Heart left ventricle (tissue), 16 donors: ENCODE results near the gene LAMB4. TPM values are rescaled to one million over a fixed set of nuclear protein-coding genes. Genes with fewer than 3 reads are reported as not detected.
A peak's percentile ranks its signal among the peaks of the same experiment; 100 is the strongest.

Experiments
- ATAC-seq, 4 donors: fragments of 200-7000 bp; cut with Tn5 transposase; one replicate each; pipeline ENCODE4 v1.9.1; 2020 to 2022; ENCODE audit warnings: moderate library complexity in 4 of 4, mild to moderate bottlenecking in 3 of 4, moderate number of reproducible peaks in 1 of 4
- DNase-seq, 5 donors: peaks; one replicate each; pipeline ENCODE4 v3.0.0-alpha.2; 2020
- H3K27ac ChIP-seq, 12 donors: fragments of 200-600 bp; sonication (generic) in 4 of 12; one replicate each; pipeline versions ENCODE4 v1.5.0 to v1.8.0; 2016 to 2022; ENCODE audit warnings: mild to moderate bottlenecking in 2 of 12
- H3K27me3 ChIP-seq, 9 donors: fragments of 200-600 bp; sonication (generic) in 2 of 9; one replicate each; pipeline versions ENCODE4 v1.5.1 to v1.8.0; 2016 to 2022; ENCODE audit warnings: mild to moderate bottlenecking in 3 of 9
- H3K36me3 ChIP-seq, 9 donors: fragments of 200-600 bp; sonication (generic) in 2 of 9; one replicate each; pipeline versions ENCODE4 v1.5.0 to v1.8.0; 2018 to 2022; ENCODE audit warnings: mild to moderate bottlenecking in 2 of 9
- H3K4me1 ChIP-seq, 12 donors: fragments of 200-600 bp; sonication (generic) in 4 of 12; one replicate each; pipeline versions ENCODE4 v1.5.0 to v1.8.0; 2016 to 2022; ENCODE audit warnings: mild to moderate bottlenecking in 3 of 12
- H3K4me3 ChIP-seq, 12 donors: fragments of 200-600 bp; sonication (generic) in 4 of 12; one replicate each; pipeline versions ENCODE4 v1.5.0 to v1.8.0; 2017 to 2022; ENCODE audit warnings: mild to moderate bottlenecking in 9 of 12, moderate library complexity in 4 of 12
- H3K9me3 ChIP-seq, 12 donors: fragments of 200-600 bp; sonication (generic) in 4 of 12; one replicate each; pipeline versions ENCODE4 v1.5.0 to v1.8.0; 2016 to 2022; ENCODE audit warnings: mild to moderate bottlenecking in 1 of 12
- POLR2A ChIP-seq, 2 donors: fragments of 450-650 bp; IDR thresholded peaks; one replicate each; pipeline ENCODE4 v1.6.1; 2017; ENCODE audit warnings: antibody characterized with exemption in 2 of 2, mild to moderate bottlenecking in 2 of 2, moderate library complexity in 2 of 2
- WGBS, 4 donors: extraction: QIAGEN DNeasy Blood & Tissue Kit in 2 of 4; methylation state at CpG; one replicate each; pipeline versions ENCODE4 v1.1.5 to v1.1.7; 2013 to 2018; 5-methylcytosine and 5-hydroxymethylcytosine counted together
- intact Hi-C, 10 donors: fragments of 100-400 bp; cut with DNase I; formaldehyde crosslinking; loops; one replicate each; pipeline versions ENCODE4 v1.11.1 to v1.14.2; 2022
- polyA plus RNA-seq, 2 donors: library from polyadenylated mRNA; stranded (reverse); fragments of 200-250 nt; gene quantifications; one replicate each; pipeline ENCODE4 v1.2.3, GENCODE V29; 2013
- total RNA-seq, 9 donors: library from RNA; depleted of rRNA in 2 of 9; stranded (reverse); fragments of >200 nt in 2 of 9; fragmentation: NEBNext Ultra II Directional in 3 of 9; extraction: Animal tissue kit (Norgen Biotek cat#: 25700) in 3 of 9; gene quantifications; one replicate each; pipeline versions ENCODE4 v1.1.0 to v1.2.4, GENCODE V29; 2016 to 2023
- TF ChIP-seq, protein P1 (sequence below), 12 donors: fragments of 200-600 bp; sonication (generic) in 4 of 12; IDR thresholded peaks; one replicate each; pipeline versions ENCODE4 v1.5.0 to v1.8.0; 2018 to 2022; ENCODE audit warnings: antibody characterized with exemption in 12 of 12, mild to moderate bottlenecking in 5 of 12
- donor health status: ischemic (EF 13 %, LVEDD 7.1; RV severe dilation, severe dysfunction).
- donor health status: healthy with polysubstance abuse.
- donor health status: DM: no; HTN: yes; CAD: no.
- donor health status: DM: no; HTN: no; CAD: no.
- donor health status: ischemic (EF 25% LVEDD 6.9; RV normal size, moderate dysfunction).
- donor health status: ischemic (EF 25% LVEDD 5.7; RV mildly dilated, moderate dysfunction).
- donor health status: healthy.
- donor health status: DM: yes; HTN: yes; CAD: no.
- donor health status: ischemic (EF 35%, LVEDD 5.7; RV mildly dilated, moderate dysfunction).
- donor health status: nonischemic (EF 11% LVEDD 7.7; RV severe dilation, severe dysfunction).
- donor health status: DM: yes; HTN: yes; CAD: no.
- donor health status: PGD.
- donor health status: ischemic (EF 29% LVEDD 5.4; RV normal size, mild dysfunction).
- donor health status: nonischemic (EF 23%, LVEDD 6.1; RV moderate dilation, normal function).

Gene LAMB4
- total and polyA plus RNA-seq, 11 donors = 0.19 to 0.31 (median 0.26) TPM; not detected in 4

DNA sequence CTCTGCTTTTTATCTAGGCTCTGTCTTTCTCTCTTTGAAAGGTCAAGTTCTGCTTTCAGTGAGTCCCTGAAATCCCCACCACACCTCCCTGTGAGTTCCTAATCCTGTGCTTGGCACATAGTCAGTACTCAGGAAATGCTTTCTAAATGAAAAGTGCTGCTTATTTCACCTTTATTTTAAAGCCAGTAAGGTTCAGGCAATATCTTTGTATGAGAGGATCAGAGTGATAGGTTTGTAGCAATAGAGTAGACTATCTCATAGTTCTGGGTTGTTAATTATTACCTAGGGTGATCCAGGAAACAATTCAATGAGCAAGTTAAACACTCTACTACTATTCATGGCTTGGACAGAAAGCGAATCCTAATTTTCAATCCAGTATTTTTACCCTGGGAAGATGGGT lies 119.8 kb downstream of the LAMB4 start:
- H3K36me3 ChIP-seq = no peaks in the 10 kb centered on the region
- WGBS, 4 donors = 57 to 75% (median 62%) methylated on average over 1 of the region's 1 CpG
- intact Hi-C loops = loop anchor here in 4 of 10 donors (2.0 to 10.0 kb wide), 4 partner anchors 44 to 118 kb away; partner anchors contain the start of gene DLD (in 2 of the 4)
- ATAC-seq (no peak), DNase-seq (no peak)
- no peak overlapping the region for H3K4me3 ChIP-seq
- peak overlapping the region in 9 of 12 donors; percentile 14 to 61 (median 43) for H3K27ac ChIP-seq
- no peaks in the 10 kb centered on the region for H3K27me3 ChIP-seq
- TF ChIP-seq, protein P1, sequence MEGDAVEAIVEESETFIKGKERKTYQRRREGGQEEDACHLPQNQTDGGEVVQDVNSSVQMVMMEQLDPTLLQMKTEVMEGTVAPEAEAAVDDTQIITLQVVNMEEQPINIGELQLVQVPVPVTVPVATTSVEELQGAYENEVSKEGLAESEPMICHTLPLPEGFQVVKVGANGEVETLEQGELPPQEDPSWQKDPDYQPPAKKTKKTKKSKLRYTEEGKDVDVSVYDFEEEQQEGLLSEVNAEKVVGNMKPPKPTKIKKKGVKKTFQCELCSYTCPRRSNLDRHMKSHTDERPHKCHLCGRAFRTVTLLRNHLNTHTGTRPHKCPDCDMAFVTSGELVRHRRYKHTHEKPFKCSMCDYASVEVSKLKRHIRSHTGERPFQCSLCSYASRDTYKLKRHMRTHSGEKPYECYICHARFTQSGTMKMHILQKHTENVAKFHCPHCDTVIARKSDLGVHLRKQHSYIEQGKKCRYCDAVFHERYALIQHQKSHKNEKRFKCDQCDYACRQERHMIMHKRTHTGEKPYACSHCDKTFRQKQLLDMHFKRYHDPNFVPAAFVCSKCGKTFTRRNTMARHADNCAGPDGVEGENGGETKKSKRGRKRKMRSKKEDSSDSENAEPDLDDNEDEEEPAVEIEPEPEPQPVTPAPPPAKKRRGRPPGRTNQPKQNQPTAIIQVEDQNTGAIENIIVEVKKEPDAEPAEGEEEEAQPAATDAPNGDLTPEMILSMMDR (IDR thresholded peaks at IDR 0.05) = no peak
- TF ChIP-seq POLR2A (IDR thresholded peaks at IDR 0.05) = no peak
- H3K9me3 ChIP-seq = no peaks in the 10 kb centered on the region
- peaks cover 0 to 28% (median 4%) of the 10 kb centered on the region in 12 donors for H3K4me1 ChIP-seq

DNA sequence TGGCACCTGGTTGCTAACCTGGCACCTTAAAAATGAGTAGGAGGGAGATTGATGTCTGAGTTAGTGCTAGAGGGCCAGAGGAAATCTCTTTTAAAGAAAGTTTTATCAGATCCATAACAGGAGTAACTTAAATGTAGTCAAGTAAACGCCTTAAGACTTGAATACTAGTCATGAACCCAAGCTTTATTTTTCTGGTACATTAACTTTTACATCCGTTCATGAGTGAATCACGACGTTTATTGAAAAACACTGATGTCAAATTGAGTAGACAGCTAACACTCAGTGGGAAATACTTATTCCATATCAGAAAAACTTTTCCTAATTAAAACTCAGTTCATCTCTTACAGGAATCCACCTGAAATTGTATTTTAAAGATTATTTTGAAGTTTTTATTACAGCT lies 120.3 kb downstream of the LAMB4 start:
- intact Hi-C loops = loop anchor here (2.0 to 10.0 kb wide), 6 partner anchors 43 to 135 kb away; partner anchors contain the start of gene DLD (in 4 of the 10)
- peaks cover 0 to 3% (median 0%) of the 10 kb centered on the region in 9 donors for H3K27me3 ChIP-seq
- H3K4me3 ChIP-seq = no peak overlapping the region
- peaks cover 0 to 28% (median 4%) of the 10 kb centered on the region in 12 donors for H3K4me1 ChIP-seq
- 95 to 98% (median 95%) methylated on average over 4 of the region's 4 CpGs for WGBS, 4 donors
- H3K27ac ChIP-seq = peak overlapping the region in 1 of 12 donors; percentile 61
- no peaks in the 10 kb centered on the region for H3K36me3 ChIP-seq
- ATAC-seq (no peak), DNase-seq (no peak)
- H3K9me3 ChIP-seq = no peaks in the 10 kb centered on the region
- no peak for TF ChIP-seq POLR2A (IDR thresholded peaks at IDR 0.05)
- TF ChIP-seq, protein P1 (IDR thresholded peaks at IDR 0.05) = no peak

DNA sequence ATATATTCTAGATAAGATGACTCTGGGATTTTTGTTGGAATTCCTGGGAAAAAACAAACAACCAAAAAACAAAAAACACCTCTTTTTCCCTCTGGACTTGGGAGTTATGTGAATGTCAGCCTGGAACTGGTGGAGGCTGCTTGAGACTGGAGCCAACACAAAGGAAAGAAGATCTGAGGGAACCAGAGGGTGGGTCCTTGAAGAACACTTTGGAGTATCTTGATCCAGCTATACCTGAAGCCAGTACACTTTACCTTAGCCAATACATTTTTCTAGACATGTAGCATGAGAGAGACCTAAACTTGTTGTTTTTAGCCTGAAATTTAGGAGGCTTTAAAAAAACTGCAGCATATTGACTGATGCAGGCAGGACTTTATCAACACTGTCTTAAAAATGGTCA lies 121.3 kb downstream of the LAMB4 start:
- ATAC-seq = no peak
- H3K36me3 ChIP-seq = no peaks in the 10 kb centered on the region

DNA sequence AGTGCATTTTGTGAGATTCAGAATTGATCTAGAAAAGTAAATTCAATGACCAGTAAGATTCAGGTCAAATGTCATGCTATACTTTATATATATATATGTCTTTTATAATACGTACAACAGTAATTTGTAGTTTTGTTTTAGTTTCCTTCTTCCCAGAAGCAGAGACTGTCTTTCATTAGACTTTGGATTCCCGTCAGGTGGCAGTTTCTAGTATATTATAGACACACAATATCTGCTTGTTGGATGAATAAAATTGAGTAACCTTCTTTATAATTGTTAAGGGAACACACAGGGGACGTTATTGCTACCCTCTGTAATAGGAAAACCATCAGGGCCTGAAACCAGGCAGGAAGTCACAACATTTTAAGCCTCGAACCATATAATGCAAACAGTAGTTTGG lies 121.9 kb downstream of the LAMB4 start:
- 86 to 90% (median 89%) methylated on average over 4 of the region's 4 CpGs for WGBS, 4 donors

More for the DNA sequence above, 121.3 kb downstream of the LAMB4 start:
- TF ChIP-seq, protein P1 (IDR thresholded peaks at IDR 0.05) = no peak
- no peak for TF ChIP-seq POLR2A (IDR thresholded peaks at IDR 0.05)
- H3K4me1 ChIP-seq = peaks cover 0 to 37% (median 7%) of the 10 kb centered on the region in 12 donors
- H3K27me3 ChIP-seq = peaks cover 0 to 7% (median 0%) of the 10 kb centered on the region in 9 donors
- no peak for DNase-seq
- H3K4me3 ChIP-seq = no peak overlapping the region
- intact Hi-C loops = loop anchor here in 7 of 10 donors (10.0 kb wide), 3 partner anchors 86 to 136 kb away; partner anchors contain the start of gene DLD (in 2 of the 7)
- no peak overlapping the region for H3K27ac ChIP-seq
- H3K9me3 ChIP-seq = no peaks in the 10 kb centered on the region

More for the DNA sequence above, 121.9 kb downstream of the LAMB4 start:
- TF ChIP-seq, protein P1 (IDR thresholded peaks at IDR 0.05) = no peak
- TF ChIP-seq POLR2A (IDR thresholded peaks at IDR 0.05) = no peak
- intact Hi-C loops = loop anchor here in 7 of 10 donors (10.0 kb wide), 3 partner anchors 87 to 137 kb away; partner anchors contain the start of gene DLD (in 2 of the 7)
- Histone ChIP-seq H3K27ac (no peak overlapping the region), H3K27me3 (peaks cover 0 to 13% (median 0%) of the 10 kb centered on the region in 9 donors), H3K4me3 (no peak overlapping the region), H3K36me3 (no peaks in the 10 kb centered on the region), H3K4me1 (peaks cover 0 to 42% (median 8%) of the 10 kb centered on the region in 12 donors), H3K9me3 (no peaks in the 10 kb centered on the region)
- no peak for ATAC-seq
- DNase-seq = no peak
